K562 (cell line): Measurements from ENCODE around the gene LRRC10. TPM values are rescaled to one million over a fixed set of nuclear protein-coding genes. Genes with fewer than 3 reads are reported as not detected.

Experiments
- ARID2 ChIP-seq: fragments of 450-650 bp; IDR thresholded peaks from 2 replicates; pipeline ENCODE4 v1.6.1; 2017; ENCODE audit warnings: antibody characterized with exemption, mild to moderate bottlenecking
- CEBPG ChIP-seq, 3 experiments: fragments of 200-800 bp in 1 of 3; sonication (Bioruptor generic) in 1 of 3; sonication (generic) in 1 of 3; formaldehyde crosslinking in 1 of 3; IDR thresholded peaks in 2 of 3; conservative IDR thresholded peaks in 1 of 3; 2 replicates each; pipeline versions ENCODE4 v1.6.1 to v1.8.0; 2016 to 2022; ENCODE audit warnings: missing compliant biosample characterization in 2 of 3, missing genetic modification characterization in 2 of 3, mild to moderate bottlenecking in 1 of 3, missing genetic modification reagents in 1 of 3
- PHF8 ChIP-seq: fragments of 200-600 bp; sonication (generic); IDR thresholded peaks from 2 replicates; pipeline ENCODE4 v1.6.1; 2012; ENCODE audit warnings: mixed run types, mild to moderate bottlenecking, inconsistent platforms, low read length, moderate library complexity, borderline replicate concordance
- PRMT5 ChIP-seq: sonication (generic); formaldehyde crosslinking; IDR thresholded peaks from 2 replicates; pipeline ENCODE4 v1.5.0; 2020; ENCODE audit warnings: missing genetic modification reagents
- RHOXF2B ChIP-seq: fragments of 250-450 bp; sonication (Bioruptor Pico); conservative IDR thresholded peaks from 2 replicates; pipeline ENCODE4 v1.5.1; 2021
- XRCC5 ChIP-seq: fragments of 200-400 bp; formaldehyde crosslinking; IDR thresholded peaks from 2 replicates; pipeline ENCODE4 v1.6.1; 2017; ENCODE audit warnings: low read depth, mild to moderate bottlenecking, low read length
- ZNF3 ChIP-seq: fragments of 250-450 bp; sonication (Bioruptor Pico); IDR thresholded peaks from 2 replicates; pipeline ENCODE4 v1.5.0; 2021; ENCODE audit warnings: mild to moderate bottlenecking, moderate library complexity
- polyA plus RNA-seq, 8 experiments: library from polyadenylated mRNA; depleted of rRNA in 4 of 8; stranded (reverse) in 5 of 8; unstranded in 3 of 8; fragments of >200 nt; fragmentation: Nextera tagmentation in 2 of 8; fragmentation: Illumina TruSeq in 1 of 8; extraction: Ambion mirVana in 2 of 8; extraction: Trizol in 1 of 8; gene quantifications; 2 replicates each; pipeline versions ENCODE4 v1.2.1 to v1.2.3, GENCODE V29; 2011 to 2014; ENCODE audit warnings: inconsistent platforms in 1 of 8, missing spikeins in 1 of 8
- total RNA-seq, 7 experiments: library from RNA; depleted of rRNA in 6 of 7; stranded (reverse); fragments of >200 nt in 6 of 7; fragmentation: Illumina TruSeq in 2 of 7; extraction: Trizol in 2 of 7; gene quantifications; 2 replicates each; pipeline versions ENCODE4 v1.2.1 to v1.2.3, GENCODE V29; 2011 to 2021; ENCODE audit warnings: low replicate concordance in 1 of 7
- TF ChIP-seq, protein P1 (sequence below): fragments of 450-650 bp; IDR thresholded peaks from 2 replicates; pipeline ENCODE4 v1.6.1; 2018; ENCODE audit warnings: mild to moderate bottlenecking, low read depth; ENCODE audit not compliant: partially characterized antibody
- TF ChIP-seq, protein P2 (sequence below), 3 experiments: fragments of 200-800 bp in 1 of 3; fragments of 250-450 bp in 1 of 3; fragments of 450-650 bp in 1 of 3; sonication (Bioruptor Pico) in 1 of 3; sonication (Bioruptor generic) in 1 of 3; formaldehyde crosslinking in 1 of 3; IDR thresholded peaks; 2 replicates each; pipeline versions ENCODE4 v1.6.1 to v1.8.0; 2016 to 2022; ENCODE audit warnings: mild to moderate bottlenecking in 2 of 3, missing genetic modification characterization in 2 of 3, missing compliant biosample characterization in 1 of 3, moderate library complexity in 1 of 3

Gene LRRC10
- total and polyA plus RNA-seq, 9 of the 15 experiments (the other 6 are each of a cell fraction or from before 2014, with no cell fraction given): 0.09 TPM; not detected in 8

DNA sequence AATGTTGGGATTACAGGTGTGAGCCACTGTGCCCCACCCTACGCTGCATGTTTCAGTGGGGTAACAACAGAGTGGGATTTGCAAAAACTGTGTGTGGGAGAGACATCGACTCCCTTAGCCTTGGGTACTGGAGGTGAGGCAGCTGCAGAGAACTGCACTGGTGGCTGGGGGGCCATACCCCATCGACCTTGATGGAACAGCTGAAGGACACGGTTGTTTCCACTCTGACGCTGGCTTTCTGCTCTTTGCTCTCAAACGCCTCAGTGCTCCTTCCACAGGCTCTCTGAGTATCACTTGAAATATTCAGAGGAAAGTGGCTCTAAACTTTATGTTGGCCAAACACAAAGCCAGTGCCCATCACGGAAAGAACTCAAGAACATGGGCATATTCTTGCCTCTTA, 30.8 kb upstream of the LRRC10 start (continued):
- TF ChIP-seq, protein P1, sequence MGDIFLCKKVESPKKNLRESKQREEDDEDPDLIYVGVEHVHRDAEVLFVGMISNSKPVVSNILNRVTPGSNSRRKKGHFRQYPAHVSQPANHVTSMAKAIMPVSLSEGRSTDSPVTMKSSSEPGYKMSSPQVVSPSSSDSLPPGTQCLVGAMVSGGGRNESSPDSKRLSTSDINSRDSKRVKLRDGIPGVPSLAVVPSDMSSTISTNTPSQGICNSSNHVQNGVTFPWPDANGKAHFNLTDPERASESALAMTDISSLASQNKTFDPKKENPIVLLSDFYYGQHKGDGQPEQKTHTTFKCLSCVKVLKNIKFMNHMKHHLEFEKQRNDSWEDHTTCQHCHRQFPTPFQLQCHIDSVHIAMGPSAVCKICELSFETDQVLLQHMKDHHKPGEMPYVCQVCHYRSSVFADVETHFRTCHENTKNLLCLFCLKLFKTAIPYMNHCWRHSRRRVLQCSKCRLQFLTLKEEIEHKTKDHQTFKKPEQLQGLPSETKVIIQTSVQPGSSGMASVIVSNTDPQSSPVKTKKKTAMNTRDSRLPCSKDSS: no peak
- TF ChIP-seq ARID2: no peak
- TF ChIP-seq PHF8: no peak
- TF ChIP-seq, protein P2, sequence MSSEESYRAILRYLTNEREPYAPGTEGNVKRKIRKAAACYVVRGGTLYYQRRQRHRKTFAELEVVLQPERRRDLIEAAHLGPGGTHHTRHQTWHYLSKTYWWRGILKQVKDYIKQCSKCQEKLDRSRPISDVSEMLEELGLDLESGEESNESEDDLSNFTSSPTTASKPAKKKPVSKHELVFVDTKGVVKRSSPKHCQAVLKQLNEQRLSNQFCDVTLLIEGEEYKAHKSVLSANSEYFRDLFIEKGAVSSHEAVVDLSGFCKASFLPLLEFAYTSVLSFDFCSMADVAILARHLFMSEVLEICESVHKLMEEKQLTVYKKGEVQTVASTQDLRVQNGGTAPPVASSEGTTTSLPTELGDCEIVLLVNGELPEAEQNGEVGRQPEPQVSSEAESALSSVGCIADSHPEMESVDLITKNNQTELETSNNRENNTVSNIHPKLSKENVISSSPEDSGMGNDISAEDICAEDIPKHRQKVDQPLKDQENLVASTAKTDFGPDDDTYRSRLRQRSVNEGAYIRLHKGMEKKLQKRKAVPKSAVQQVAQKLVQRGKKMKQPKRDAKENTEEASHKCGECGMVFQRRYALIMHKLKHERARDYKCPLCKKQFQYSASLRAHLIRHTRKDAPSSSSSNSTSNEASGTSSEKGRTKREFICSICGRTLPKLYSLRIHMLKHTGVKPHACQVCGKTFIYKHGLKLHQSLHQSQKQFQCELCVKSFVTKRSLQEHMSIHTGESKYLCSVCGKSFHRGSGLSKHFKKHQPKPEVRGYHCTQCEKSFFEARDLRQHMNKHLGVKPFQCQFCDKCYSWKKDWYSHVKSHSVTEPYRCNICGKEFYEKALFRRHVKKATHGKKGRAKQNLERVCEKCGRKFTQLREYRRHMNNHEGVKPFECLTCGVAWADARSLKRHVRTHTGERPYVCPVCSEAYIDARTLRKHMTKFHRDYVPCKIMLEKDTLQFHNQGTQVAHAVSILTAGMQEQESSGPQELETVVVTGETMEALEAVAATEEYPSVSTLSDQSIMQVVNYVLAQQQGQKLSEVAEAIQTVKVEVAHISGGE (CRISPR knock-in tag; IDR thresholded peaks at IDR 0.05): no peak
- TF ChIP-seq PRMT5: no peak
- TF ChIP-seq XRCC5: no peak
- TF ChIP-seq RHOXF2B (CRISPR knock-in tag): no peak
- no peak for TF ChIP-seq CEBPG (CRISPR knock-in tag; IDR thresholded peaks at IDR 0.05)
- TF ChIP-seq CEBPG (tag; conservative IDR thresholded peaks at IDR 0.05 in 1 of 2, IDR thresholded peaks at IDR 0.05 in 1 of 2): no peak
- no peak for TF ChIP-seq ZNF3 (CRISPR knock-in tag)
